Activated CD8-positive, alpha-beta memory T cell treated with anti-CD3 and anti-CD28 coated beads, Interleukin-2, amount 50 U/mL, for 24 hours (primary cell): ENCODE data around the gene SEMA5A.

Experiments
- DNase-seq: peaks from one replicate; pipeline ENCODE4 v3.0.0-alpha.2; 2020; ENCODE audit errors: extremely low read depth

The SEMA5A gene

DNA sequence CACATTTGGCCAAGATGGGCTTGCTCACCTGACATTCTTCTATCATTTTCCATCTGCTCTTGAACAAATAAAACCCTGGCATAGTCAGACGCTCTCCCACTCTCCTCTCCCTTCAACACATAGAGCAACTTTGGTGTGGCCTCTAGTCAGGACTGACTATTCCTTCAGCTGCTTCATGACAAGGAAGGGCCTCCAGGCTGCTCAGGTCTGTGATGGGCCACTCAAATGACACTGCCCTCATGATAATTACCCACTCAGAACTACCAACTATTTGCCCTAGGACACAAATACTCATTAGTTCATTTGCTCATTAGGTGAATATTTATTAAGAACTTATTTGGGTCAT is 376.3 kb downstream of the SEMA5A start:
- no peak for DNase-seq

DNA sequence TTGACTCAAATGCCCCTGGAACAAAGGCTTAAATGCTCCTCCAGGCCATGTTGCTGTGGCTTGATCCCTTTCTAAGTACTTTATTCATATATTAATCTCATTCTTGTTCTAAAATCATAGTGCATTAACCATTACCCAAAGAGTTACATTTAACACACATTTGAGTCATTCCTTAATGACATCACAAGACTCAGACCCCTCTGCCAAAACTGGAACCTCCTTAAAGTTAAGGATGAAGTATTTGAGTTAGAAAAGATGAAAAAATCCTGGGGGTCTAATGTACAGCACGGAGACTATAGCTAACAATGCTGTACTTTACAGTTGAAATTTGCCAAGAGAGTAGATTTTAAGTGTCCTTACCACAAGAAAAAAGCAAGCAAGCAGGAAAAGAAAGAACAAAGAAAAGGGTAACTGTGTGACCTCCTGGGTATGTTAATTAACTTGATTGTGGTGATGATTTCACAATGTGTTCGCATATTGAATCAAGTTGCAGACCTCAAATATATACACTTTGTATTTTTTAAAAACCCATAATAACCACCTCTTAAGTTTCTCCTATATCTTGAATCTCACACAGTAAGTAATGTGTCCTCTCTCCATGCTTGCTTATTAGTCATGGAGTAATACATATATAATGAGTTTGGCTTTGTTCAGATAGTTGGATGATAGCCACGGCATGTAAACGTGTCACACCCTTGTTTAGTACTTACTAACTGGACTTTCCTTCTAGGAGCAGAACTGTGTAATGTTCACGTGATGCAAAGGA is 376.9 kb downstream of the SEMA5A start:
- DNase-seq, result no peak

DNA sequence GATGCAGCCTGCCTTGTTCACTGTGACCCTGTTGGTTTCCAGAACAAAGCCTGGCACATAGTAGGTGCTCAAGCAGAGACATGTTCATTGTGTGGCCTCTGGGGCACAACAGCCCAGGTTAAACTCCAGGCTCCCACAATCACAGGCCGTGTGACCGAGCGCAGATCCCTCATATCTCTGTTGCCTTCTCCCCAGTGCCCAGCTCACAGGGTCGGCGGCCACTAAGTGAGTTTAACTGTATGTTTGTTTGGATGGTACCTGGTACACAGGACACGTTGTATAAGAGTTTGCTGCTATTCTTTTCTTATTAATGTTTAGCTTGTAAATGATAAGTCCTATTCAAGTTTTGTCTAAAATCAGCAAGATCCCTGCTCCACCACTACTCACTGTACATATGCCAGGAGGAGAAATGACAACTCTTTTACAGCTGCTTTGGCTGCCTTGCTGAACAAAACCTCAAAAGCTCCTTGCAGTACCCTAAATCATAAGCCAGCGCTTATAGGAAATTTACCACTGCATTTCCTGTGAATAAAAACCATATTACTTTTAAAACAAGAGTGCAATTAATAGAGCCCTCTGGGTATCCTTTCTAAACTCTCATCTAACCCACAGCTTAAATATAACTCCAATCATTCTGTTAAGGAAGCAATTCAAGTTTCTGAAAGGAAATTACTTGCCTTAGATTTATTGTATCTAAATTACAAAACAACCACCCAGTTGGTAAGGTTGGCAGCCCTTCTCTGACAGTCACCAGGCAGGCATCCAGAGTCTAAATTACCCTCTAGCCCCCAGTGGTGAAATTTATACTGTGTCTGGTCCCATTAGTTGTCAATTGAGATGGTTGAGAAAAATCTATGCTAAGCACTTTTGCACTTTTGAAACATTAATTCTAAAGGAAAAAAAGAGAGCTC is 379.4 kb downstream of the SEMA5A start:
- no peak for DNase-seq

DNA sequence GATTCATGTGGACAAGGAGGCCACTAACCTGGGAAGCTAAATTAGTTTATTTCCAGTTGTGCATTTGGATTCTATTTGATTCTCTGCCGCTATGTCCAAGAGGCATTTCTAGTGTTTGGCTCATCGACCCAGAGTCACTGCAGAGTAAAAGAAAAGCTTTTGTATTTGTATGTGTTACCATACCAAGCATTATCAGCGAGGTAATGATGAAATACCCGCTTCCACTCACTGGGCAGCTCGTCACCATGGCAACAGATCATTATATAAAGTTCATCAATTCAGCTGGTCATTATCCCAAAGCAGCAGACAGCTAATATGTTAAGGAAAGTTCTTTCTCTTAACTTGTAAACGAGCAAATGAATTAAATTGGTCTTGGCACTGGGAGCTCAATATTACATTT is 380.3 kb downstream of the SEMA5A start:
- DNase-seq, result no peak

DNA sequence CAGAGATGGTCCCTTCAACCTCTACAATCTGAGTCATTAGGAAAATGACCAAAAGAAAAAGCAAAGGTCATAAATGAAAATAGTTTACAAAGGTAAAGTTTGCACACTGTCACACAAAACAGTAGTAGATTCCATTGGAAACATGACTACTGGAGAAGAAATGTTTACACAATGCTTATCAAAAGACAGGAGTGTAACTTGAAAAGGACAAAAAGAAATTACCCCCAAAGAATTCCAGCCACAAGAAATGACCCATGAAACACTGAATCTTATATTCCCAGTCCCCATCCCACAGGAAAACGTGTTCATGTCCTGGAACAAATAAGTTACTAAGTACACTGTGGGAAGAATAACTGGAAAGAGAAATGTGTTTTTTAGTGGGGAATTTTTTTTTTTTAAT is 385.1 kb downstream of the SEMA5A start:
- DNase-seq, result no peak

DNA sequence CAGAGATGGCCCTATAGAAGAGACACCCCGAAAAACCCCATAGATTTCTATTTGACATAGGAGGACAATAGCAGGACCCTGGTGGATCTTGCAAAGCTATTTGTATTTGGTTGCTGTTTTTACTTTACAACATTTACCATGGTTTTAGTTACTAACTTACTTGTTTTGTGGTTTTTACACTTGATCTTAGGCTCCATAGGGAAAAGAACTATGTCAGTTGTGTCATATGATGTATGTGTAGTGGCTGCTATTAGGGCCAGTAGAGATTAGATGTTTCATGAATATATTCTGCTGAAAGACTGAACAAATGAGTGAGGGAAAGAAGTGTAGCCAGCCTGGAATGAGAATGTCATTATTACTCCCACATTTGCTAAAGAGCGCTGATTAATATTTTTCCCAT is 388.1 kb downstream of the SEMA5A start:
- DNase-seq, result no peak

DNA sequence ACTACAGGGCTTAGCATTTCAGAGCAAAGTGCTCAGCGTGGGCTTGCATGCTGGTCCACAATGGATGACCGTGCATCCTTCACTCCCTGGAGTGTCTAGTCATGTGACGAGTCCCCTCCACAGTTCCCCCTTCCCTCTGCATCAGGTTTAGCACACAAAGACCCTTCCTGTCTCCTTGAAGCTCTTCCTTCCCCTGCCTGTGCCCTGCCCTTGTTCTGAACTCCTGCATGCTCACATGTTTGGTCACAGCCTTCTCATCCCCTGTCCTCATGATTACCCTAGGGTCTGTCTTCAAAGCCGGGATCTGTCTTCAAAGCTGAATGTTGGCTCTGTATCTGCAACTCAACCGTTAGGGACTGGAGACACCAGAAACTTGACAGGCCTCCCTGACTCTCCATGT is 388.9 kb downstream of the SEMA5A start:
- DNase-seq, result no peak

DNA sequence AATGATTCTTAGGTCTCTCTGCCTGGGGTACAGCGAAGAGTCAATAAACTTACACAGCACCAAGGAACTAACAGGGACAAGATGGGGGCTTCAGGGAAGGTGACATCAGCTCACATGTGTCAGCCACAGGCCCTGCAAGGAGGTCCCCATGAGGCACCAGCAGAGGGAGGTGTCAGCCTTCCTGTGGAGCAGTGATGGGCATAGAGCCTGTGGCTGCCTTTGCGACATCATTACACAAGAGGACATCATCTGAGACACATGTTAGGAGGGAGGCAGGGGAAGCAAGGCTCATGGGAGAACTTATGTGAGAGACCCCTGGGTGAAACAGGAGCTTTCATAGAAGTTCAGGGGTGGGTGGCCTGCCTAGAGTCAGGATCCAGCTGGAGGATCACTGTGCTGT is 389.6 kb downstream of the SEMA5A start:
- no peak for DNase-seq

DNA sequence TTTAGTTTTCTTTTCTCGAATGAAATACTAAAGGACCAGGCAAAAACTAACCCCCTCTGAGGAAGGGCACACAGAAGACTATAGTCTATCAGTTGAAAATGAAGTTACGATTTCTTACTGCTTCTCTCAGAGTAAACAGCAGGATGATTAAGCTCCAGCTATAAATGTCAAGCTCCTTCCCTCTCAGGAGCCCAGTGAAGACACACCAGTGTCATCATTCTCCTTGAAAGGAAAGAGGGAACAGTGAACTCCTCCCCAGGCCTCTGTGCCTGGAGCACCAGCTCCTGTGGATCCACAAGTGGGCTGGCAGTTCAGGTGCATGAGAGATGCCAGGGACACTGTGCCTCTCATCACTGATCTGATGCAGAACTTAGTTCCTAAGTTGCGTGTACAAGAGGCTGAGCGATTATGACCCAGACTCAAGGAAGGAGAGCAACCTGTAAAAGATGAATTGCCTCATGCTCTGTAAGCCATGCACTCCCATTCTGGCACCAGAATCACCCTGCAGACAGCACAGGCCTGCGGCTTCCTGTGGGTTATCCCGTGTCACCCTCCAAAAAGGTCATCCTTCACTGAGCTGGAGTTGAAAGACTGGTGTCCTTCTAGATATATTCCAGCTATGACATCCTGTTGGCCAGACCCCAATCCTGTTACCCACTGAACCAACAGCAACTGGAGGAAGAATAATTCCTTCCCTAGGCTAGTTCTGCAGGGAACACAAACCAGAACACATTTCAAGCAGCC is 394.0 kb downstream of the SEMA5A start:
- no peak for DNase-seq

DNA sequence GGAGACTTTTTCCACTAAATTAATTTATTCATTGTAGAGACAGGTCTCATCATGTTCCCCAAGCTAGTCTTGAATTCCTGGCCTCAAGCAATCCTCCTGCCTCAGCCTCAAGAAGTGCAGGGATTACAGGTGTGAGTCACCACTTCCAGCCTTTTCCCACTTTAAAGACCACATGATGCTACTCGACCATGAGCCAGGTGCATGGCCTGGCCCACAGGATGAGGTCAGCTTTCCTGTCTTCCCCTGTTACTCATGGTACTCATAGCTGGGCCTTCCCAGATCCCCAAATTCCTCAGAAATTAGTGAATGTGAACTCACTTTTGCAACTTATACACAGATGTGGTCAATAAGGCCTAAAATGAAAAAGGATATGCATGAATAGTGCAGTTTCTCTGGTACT is 395.9 kb downstream of the SEMA5A start:
- no peak for DNase-seq

DNA sequence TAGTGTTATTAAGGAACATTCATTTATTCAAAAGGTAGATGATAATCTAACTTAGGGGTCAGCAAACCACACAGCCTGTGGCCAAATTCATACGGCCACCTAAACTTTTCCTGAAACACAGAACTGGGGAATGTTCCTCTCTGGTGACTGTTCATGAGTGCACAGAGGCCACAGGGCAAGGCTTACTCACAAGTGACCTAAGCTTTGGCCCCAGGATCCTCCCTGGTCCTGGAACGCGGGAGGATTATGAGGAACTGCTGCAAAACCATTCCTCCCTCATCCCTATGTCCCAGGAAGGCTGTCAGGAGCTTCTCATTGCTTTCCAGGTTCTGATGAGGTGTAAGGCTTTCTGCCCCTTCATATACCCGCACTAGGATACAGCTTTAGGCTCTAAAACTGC is 397.6 kb downstream of the SEMA5A start:
- no peak for DNase-seq

DNA sequence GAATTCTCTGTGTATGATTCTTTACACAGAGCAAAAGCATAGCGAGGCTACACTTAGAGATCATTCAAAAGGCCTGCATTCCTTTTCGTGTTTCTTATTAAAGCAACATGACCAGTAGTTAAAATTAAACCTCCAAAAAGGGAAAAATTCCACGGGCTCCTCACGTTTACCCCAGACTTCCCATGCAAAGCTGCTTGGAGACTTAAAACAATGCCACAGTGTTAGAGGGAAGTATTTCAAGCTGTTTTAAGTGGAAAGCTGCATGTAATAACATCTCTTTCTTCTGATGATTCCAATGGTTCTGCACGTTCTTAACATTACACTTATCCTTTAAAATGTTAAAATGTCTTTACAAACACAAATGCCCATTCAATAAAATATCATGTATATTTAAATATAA is 405.2 kb downstream of the SEMA5A start:
- DNase-seq, result no peak

DNA sequence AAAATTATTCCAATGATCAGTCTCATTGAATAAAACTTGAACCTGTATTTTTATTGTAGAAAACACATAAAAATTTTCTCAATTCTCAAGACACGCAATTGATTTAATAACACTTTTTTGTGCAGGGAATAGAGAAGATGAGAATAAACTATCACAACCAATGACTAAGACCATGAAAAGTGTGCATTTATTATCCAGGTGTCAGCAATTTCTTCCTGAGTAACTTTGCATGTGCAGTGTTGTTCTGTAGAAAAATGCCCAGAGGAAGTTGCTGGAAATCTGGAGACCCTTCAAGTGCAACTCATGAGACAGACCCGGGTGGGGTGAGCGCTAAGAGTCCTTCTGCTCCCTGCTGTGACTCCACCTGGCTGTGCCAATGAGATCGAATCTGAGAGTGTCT is 405.7 kb downstream of the SEMA5A start:
- DNase-seq, result no peak

DNA sequence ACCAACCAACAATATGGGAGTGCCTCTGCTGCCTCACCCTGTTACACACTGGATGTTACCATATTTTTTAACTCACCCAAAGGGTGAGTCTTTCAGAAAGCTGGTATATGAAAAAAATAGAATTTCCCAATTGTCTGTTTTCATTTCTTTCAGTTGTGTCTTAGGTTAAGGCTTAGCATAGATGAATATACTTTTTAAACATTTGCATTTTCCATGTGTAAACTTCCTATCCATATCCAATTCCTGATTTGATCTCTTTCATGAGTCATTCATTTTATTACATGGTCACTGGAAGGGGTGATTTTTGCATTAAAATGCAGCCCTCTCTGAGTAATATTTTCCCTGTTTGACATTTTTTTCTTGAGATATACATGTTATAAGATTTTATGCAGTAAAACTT is 406.5 kb downstream of the SEMA5A start:
- no peak for DNase-seq

DNA sequence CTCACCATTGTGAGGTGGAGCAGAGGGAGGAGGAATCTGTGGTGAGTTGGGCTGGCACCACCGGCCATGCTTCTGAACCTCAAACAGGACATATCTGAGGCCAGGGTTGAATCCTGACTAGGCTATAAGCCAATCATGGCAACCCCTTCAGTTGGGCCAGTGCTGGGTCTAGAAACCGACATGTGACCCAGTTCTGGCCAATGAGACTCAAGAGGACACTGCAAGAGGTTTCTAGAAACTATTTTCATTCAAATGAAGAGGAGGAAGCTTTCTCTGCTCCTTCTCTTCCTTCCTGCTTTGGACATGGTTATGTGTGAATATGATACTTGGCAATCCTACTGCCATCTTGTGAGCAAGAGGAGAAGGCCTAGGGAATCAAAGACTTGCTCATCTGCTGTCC is 417.7 kb downstream of the SEMA5A start:
- DNase-seq, result no peak

DNA sequence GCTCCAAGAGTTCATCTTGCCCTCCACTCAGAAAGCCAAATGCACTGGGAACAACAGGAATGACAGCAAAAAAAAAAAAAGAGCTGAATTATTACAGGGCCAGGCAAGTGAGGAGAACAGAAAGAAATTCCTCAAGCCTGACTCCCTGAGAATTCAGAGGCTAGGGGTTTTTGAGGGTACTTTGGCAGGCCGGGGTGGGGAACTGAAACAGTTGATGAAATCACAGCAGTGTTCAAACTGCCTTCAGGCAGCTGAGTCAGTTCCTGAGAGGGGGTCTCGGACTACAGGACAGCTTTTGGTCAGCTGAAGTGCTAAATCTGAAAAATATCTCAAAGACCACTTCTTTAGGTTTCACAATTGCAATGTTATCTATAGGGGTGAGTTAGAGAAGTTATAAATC is 419.4 kb downstream of the SEMA5A start:
- no peak for DNase-seq

DNA sequence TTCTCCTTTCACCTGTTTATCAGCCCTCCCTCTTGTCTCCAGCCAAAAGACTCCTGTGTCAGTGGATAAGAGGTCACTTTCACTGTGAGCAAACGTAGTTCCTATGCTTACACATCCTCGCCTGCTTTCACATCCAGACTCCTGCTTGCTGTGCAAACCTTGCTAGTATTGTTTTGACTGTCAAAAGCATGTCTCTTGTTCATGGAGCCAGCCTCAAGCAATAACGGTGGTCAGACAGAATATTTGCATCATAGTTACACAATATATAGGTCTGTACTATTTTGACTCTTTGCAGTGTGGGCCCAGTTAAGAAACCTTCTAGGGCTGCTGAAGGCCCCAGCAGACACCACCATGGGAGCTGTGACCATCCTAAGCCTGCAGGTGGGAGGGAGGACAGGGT is 420.0 kb downstream of the SEMA5A start:
- DNase-seq, result no peak

DNA sequence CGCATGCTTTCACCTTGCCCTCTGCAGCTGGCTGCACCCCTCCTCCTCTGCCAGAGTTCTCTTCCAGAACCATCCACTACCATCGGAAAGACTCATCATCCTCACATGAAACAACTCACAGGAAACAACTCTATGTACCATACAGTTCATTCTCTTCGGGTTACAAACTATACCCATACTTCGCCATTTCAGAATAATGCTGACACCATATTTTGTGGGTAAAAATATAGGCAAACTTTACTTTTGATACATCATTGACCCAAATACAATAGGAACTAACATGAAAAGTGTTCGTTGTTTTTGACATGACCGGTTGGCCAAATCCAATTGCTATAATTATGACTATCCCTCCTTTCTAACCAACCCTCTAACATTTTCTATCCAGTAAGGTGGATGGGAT is 421.0 kb downstream of the SEMA5A start:
- no peak for DNase-seq

DNA sequence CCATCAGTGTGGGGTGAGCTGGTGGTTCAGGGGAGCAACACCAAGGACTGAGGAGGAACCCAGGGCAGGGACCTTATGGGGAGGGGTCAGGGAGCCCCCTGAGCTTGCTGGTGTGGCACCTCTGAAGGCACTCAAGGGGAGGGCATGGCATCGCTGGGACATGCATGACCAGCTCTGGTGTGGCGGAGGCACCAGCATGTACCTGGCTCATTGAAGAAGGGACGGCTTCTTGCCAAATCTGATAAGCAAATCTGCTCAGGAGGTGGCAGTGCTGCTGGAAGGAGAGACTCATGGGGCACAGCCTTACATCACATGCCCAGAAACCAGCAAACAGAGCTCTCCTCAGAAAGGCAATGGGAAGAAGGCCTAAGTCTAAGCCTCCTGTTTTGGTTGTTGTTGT is 421.8 kb downstream of the SEMA5A start:
- no peak for DNase-seq

DNA sequence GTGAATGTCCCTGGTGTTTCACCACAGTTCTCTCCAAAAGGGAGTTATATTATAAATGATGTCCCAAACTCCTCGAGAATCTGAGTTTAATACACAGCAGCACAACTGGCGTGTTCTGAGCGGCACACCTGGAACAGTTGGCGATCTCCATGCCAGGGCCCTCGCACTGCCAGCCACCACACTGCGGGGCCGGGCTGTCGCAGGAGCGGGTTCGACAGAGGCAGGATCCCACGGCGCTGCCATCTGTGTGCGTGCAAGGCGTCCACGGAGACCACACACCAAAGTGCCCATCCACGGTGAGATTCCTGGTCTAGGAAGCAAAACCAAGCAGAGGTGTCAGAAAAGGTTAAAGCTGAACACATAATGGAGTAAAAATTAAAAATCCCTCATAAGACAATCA is 423.3 kb downstream of the SEMA5A start:
- no peak for DNase-seq

DNA sequence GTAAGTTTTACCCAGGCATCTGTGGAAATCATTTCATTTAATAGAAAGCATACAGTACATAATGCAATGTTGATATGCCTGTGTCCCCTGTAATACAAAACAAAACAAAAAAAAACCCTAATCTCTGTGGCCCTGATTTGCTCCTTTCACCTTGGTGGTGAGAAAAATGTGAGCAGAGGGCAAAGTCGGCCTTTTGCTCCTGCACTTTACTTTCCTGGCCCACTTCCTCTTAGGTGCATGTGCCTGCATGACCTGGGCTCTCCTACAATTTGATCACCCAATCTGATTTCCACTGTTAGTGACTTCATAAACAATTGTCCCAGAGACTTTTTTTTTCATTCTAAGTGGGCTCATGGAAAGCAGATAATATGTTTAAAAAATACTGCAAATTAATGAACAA is 424.3 kb downstream of the SEMA5A start:
- DNase-seq, result no peak

DNA sequence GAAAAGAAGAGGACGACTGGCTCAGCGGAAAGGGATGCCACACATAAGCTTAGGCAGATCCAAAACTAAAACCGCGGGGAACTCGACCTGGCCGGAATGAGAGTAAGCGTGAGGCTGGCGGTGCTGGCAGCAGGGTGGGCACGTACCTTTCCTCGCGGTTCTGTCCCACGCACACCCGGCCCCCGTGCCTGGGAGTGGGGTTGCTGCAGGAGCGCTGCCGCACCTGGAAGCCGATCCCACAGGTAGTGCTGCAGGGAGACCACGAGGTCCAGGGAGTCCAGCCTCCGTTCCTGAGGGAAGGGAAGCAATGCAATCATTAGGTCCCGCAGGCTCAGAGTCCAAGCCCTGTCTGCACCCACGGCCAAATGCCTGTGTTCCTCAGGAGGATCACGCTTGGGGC is 427.0 kb downstream of the SEMA5A start:
- DNase-seq, result no peak

DNA sequence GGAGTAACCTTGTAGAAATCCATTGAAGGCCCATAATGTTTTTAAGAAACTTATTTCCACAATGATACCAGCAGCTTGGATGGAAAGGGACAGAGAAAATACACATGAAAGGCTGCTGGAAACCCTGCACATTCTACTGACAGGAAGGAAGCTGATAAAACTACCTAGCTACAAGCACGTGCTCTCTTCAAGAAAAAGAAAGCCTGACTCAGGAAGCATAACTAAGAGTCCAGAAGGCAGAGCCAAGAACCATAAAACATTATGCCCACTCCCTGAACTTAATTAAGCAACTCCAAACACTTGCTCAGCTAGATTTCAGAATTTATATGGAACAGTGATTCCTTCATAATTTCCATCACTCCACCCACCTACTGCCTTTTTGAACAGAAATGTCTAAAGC is 430.8 kb downstream of the SEMA5A start:
- DNase-seq, result no peak
